Measurements from ENCODE around the gene RELN.
A peak's percentile ranks its signal among the peaks of the same experiment; 100 is the strongest.
"Not testable (repeated sequence)": the region's sequence is repeated elsewhere in the genome, so short reads cannot be mapped to it uniquely, and the experiment has no call there.

Gene RELN

DNA sequence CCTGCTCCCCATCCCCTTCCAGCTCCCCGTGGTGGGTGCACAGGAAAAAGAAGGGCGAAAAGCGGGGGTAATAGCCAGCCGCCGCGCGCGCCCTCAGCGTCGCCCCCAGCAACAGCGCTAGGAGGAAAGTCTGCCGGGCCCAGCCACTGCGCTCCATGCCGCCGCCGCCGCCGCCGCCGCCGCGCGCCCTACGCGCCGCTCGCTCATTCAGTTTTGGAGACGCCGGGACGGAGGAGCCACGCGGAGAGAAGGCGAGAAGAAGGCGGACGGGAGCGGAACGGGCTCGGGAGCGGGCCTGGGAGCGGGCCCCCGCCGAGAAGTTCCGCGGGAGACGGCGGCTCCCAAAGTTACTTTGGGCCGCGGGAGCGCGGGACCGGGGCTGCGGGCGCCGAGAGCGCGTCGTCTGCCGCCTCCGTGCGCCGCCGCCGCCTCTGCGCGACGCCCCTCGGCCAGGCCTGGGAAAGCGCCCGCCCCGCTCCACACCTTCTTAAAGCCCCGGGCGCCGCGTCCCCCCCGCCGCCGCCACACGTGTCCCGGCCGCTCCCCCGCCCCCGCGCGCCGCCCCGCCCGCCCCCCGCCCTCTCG is at the start of gene RELN:
Gene RELN, minus strand, starts transcription at position 459 of the 585 bp plus-strand sequence. Its CDS starts 302 bp downstream, at position 157.
- peak; percentile 48 for DNase-seq (ENCODE audit: low spot score)

- DNase-seq (ENCODE audit: low spot score), result no peak
Observed at GRCh38 chr7:104038136-104038535, 48.7 kb upstream of the RELN start.

GRCh38 chr7:104036889-104037288 is 47.4 kb upstream of the RELN start:
- DNase-seq (ENCODE audit: low spot score), result not testable (repeated sequence)

DNA sequence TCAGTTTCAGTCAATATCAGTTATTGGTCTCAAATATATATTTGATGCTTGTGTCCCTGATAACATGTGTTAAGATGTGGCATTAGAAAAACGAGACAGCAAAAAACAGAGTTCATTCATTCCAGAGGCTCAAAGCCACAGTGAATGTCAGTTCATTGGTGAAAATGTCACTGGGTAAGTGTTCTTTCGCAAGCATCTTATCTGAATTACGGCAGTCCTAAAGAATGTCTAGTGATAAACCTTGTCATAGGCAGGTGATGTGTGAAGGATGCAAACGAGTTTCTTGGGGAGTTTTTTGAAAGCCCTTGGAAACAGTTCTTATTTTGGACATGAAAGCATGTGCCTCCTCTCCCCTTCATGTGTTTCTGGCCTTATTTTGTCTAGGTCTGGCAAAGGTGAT is 45.9 kb upstream of the RELN start:
- DNase-seq (ENCODE audit: low spot score), result no peak

DNA sequence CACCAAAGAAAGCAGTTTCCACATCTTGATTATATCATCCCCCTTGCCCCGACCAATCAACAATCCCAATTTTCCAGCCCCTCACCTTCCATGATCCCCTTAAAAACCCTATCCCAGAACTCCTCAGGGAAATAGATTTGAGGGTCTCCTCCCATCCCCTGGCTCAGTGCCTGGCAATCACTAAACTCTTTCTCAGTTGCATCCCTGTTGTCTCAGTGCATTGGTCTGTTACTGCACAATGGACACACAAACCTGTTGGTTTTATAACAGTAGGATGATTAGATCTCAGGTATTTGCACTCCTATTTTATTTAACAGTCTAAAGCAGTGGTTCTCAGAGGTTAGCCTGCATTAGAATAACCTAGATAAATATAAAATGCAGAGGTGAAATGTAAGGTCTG is 45.2 kb upstream of the RELN start:
- DNase-seq (ENCODE audit: low spot score), result no peak

GRCh38 chr7:104033837-104034236 is 44.4 kb upstream of the RELN start:
- no peak for DNase-seq (ENCODE audit: low spot score)

DNA sequence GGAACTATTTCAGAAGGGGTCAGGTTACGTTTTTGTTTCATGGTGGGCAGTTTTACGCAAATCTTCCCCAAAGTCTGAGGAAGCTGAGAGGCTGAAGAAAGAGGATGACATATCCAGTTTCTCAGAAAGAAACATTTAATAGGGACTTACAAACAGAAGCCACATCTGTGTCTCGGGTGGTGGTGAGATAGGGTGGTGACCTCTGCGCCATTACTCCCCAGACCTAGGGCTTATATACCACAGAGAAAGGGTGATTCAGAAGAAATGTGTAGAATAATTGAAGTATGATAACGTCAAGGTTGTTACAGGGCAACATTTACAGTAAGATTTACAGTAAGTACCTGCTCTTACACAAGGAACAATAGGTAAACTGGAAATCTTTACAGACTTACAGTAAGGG is 43.0 kb upstream of the RELN start:
- DNase-seq (ENCODE audit: low spot score), result no peak

- DNase-seq (ENCODE audit: low spot score), result no peak
Observed at GRCh38 chr7:104029765-104030164, 40.3 kb upstream of the RELN start.

DNA sequence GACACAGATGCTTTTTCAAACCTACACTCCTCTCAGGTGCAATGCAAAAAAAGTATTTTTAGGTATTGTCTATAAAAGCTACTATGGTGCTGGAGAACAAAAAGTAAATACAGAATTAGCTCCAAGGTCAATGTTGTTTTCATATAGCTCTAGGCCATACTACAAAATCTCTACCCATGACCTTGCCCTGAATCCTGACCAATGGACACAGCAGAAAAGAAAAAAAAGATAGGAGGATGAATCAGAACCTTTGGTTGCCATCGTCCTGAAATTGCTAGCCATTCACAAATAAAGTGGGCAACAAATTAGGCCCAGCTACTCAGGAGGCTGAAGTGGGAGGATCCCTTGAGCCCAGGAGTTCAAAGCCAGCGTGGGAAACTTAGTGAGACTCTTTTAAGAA is 35.2 kb upstream of the RELN start:
- no peak for DNase-seq (ENCODE audit: low spot score)

DNA sequence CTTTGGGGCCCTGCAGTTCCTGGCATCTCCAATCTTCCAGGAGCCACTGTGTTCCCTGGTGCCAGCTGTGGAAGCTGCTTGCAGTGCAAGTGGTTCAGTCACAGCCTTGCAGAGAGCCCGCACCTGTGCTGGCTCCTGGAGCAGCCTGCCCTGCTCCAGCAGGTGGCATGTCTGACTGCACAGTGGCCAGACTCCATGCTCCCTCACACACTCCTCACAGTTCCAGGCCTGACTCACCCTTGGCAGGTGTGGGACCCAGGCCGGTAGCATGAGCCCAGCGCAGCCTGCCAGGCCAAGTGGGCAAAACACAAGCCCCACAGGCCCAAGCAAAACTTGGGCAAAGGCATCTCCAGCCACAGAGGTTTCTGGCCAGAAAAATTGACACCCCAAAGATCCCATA is 33.6 kb upstream of the RELN start:
- no peak for DNase-seq (ENCODE audit: low spot score)

DNA sequence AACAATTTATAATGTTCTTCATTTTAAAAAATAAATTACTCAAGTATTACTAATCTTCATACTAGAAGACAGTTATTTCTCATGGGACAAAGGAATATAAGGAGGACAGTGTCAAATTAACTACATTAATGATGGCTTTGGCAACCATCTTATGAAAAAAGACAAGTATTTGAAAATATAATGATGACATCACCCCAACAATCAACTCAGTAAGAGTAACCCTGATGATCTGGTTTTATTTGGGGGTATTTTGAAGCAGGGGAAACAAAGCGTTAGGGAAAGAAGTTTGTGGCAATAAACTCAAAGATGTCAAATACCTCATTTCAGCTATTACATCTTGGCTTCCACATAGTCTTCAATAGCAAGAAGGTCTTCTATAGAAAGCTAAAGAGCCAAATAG is 29.0 kb upstream of the RELN start:
- no peak for DNase-seq (ENCODE audit: low spot score)

- no peak for DNase-seq (ENCODE audit: low spot score)
Observed at GRCh38 chr7:104017001-104017400, 27.5 kb upstream of the RELN start.

DNA sequence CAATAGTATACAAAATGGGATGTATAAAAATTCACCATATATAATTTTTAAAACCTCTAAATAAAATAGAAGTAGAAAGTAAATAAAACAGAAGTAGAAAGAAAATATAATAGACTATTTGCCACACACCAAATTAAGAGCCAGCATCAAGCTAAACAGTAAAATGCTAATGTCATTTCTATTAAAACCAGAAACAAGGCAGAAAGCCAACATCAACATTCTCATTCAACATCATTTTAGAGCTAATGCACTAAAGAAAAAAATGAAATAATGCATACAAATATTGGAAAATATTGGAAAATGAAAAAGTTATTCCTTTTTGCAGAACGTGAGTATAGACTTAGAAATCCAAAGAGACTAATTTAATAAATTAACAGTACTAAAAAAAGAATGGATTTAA is 23.4 kb upstream of the RELN start:
- DNase-seq (ENCODE audit: low spot score), result no peak

DNA sequence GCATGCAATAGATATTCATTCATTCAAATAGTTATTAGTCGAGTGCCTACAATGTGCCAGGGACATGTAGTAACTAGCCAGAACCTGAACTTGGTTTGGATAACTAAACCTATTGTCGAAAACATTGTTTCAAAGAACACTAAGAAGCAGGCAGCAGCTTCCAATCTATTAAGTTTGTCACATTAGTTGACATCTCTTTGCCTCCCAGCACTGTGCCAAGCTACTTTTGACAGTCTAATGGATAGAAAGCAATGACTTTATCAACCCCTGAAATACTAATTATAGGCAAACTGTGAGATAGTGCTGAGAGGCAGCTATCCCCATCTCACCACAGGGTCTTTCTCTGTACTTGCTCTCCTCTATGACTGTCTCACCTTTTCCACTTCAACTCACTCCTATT is 22.4 kb upstream of the RELN start:
- no peak for DNase-seq (ENCODE audit: low spot score)

DNA sequence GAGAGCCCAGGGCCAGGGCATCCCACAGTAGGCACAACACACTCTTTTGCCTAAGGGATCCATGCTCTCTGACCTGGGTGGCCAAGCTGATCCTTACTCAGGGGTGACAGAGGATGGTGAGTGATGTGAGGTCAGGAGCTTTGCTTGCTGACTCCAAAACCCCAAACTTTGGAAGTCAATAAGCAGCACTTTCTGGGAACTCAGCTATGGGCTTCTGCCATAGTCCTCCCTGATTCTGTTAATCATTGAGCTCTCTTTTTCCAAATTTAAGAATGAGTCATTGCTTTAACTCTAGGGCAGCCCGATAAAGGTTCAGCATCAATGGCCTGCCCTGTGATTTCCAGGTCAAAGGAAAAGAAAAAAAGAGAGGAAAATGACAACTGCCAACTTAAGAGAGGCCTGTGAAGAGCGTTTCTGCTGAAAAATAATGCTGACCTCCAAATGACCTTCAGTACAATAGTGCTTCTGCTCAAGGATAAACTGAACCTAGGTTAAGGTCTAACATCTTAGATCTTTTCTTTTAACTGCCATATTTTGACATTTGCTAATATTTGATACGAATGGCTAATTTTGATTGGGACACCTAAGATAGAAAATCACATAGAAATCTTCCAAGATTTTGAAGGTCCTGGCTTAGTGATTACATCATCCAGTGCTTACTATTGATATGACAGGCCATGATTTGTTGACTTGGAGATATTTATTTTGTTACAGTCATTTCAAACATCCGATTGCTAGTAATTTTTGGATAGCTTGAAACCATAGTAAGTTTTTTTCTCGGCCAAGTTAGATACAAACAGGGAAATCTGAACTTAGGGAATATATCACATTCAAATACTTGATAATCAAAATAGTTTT is 20.8 kb upstream of the RELN start:
- no peak for DNase-seq (ENCODE audit: low spot score)

DNA sequence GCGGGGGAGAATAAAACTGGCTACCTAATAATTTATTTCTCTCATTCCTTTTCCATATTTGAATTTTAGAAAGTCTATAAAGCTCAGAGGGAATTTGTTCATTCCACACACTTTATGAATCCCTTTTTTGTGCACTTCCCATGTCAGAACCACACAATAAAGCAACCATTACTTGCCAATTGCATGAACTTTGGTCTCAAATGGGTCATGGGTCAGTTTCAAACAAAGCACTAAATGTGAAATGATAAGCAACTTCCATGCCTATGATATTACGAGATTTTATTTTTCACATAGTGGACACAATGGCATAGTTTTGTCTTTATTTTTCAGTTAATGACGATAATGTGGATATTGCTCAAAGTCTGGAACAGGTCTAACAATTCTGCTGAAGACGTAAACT is 18.6 kb upstream of the RELN start:
- no peak for DNase-seq (ENCODE audit: low spot score)

DNA sequence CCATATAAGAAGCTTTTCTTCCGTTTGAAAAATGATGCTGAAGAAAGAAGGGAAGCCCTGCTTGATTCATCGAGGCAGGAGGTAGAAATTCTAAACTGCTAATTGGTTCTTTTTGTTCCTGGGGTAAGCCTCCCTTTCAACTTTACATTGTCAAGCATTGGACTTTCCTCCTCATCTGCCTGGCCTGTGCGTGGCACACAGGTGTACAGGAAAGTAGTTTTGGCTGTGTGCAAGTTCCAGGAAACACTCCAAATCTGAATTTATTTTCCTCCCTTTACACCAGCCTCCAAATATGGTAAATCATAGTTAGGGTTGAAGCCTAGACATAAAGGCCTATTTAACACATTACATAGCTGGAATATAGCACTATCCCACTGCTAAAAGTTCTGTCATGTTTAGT is 18.2 kb upstream of the RELN start:
- DNase-seq (ENCODE audit: low spot score), result no peak

DNA sequence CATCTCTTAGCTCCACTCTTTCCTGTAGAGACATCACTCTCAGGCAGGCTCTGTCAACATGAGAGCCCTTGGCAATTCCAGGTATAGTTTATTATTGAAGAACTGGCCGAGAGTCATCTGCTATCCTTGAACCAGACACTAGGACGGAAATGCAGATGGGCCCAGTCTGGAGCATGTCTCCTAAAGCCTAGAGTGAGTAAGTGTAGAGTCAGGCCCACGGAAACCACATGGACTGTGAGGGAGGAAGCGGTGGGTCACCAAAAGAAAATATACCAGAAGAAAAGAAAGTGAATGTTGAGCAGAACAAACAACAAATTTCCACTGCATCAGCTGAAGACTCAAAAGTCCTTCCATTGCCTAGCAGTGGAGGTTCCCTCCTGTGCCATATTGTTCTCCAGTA is 15.7 kb upstream of the RELN start:
- no peak for DNase-seq (ENCODE audit: low spot score)

DNA sequence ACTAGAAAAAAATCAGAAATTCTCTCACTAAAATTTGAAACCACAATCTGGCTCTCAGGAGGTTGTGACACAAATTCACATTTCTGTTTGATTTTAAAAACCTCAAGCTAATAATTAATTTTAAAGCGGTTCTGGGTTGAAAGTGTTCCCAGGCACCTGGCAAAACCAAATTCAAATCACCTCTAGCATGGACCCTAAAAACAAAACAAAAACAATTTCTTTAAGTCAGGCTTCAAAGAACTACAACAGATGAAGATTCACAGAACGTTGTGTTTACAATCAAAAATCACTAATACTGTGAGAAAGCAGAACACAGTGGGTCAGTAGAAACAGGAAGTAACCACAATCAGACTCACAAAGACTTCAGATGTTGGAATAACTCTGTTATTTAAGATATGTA is 7.2 kb upstream of the RELN start:
- DNase-seq (ENCODE audit: low spot score), result no peak

- DNase-seq (ENCODE audit: low spot score), result no peak
Observed at GRCh38 chr7:103996017-103996551, 6.6 kb upstream of the RELN start.

DNA sequence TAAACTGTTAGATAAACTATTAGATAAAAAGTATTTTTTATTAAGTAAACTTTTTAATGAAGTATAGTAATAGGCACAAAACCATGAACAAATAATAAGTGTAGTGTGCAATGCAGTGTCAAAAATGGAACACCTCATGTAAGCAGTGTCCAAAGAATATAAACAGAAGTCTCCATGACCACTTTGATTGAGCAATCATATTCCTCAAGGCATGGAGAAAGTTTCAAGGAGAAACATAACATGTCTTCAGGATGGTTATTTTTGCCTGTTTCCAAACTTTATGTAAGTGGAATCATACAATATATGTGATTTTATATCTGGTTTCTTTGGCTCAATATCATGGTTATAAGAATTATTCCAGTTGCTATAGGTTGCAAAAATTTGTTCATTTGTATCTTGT is 6.1 kb upstream of the RELN start:
- DNase-seq (ENCODE audit: low spot score), result no peak

DNA sequence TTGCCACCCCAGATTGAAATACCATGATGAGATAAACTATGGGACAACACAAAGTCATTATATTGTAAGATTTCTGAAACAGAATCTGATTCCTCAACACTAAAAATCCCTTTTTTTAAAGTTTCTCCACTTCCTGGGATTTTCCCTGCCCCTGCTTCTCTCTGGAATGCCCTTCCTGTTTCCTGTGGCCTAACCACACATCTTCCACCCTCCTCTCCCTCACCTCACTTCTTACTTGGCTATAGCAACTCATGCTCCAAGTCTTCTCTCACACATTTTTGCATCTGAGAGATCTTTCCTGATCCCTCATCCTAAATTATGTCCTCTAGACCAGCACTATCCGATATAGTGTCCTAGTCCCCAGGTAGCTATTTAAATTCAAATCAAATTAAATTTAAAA is 4.1 kb upstream of the RELN start:
- DNase-seq (ENCODE audit: low spot score), result no peak

GRCh38 chr7:103991406-103991805 is 1.9 kb upstream of the RELN start:
- DNase-seq (ENCODE audit: low spot score), result no peak

DNA sequence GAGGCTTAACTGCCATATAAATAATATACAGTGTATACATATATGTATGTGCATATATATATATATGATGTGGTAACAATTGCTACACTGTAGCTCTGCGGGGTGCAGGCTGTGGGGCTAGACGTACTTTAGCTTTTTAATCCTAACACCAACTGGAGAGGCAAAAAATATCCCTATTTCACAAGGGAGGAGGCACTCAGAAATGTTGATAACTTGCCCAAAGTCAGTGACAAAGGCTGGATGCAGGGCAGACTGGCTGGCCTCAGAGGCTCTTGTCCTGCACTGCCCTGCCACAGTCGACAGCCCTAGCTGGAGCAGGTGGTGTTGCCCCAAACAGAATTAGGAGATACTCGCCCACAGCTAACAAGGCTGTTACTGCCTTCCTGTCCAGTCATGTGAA is 1.5 kb upstream of the RELN start:
- DNase-seq (ENCODE audit: low spot score), result peak; percentile 85

All from cerebellar cortex (tissue), 1 donor.